Activated CD4-positive, alpha-beta memory T cell treated with anti-CD3 and anti-CD28 coated beads, Interleukin-2, amount 10 ng/mL, durations not matched to agents 7 days and 5 days (primary cell): ENCODE data around the gene CTRB1. TPM values are rescaled to one million over a fixed set of nuclear protein-coding genes. Genes with fewer than 3 reads are reported as not detected.

Experiments
- CTCF ChIA-PET: fragments of 350-600 bp; sonication (Branson Sonifier 250); formaldehyde crosslinking; loops from one replicate; lab custom pipeline; 2021; ENCODE audit warnings: antibody characterized with exemption, inconsistent platforms; lab: Charles Lee
- POLR2A ChIA-PET: fragments of 350-600 bp; sonication (Branson Sonifier 250); formaldehyde crosslinking; loops from one replicate; lab custom pipeline; 2021; ENCODE audit warnings: antibody characterized with exemption; lab: Charles Lee
- DNase-seq: peaks from one replicate; pipeline ENCODE4 v3.0.0-alpha.2; 2020
- H3K27ac Mint-ChIP-seq: one replicate; pipeline ENCODE4 v1.8.0; 2021; ENCODE audit warnings: mild to moderate bottlenecking, mixed read lengths
- H3K27me3 Mint-ChIP-seq: one replicate; pipeline ENCODE4 v1.8.0; 2021; ENCODE audit warnings: mixed read lengths
- H3K36me3 Mint-ChIP-seq: one replicate; pipeline ENCODE4 v1.8.0; 2021; ENCODE audit warnings: low read depth, mixed read lengths
- H3K4me1 Mint-ChIP-seq: one replicate; pipeline ENCODE4 v1.8.0; 2021; ENCODE audit warnings: mixed read lengths
- H3K4me3 Mint-ChIP-seq: one replicate; pipeline ENCODE4 v1.8.0; 2021; ENCODE audit warnings: mild to moderate bottlenecking, mixed read lengths
- H3K9me3 Mint-ChIP-seq: one replicate; pipeline ENCODE4 v1.8.0; 2021; ENCODE audit warnings: mixed read lengths
- total RNA-seq, 2 experiments: library from RNA; stranded (reverse); gene quantifications; one replicate each; pipeline ENCODE4 v1.2.3, GENCODE V29; 2021

Gene CTRB1
- total RNA-seq, 2 experiments from 2014 or later = not detected

DNA sequence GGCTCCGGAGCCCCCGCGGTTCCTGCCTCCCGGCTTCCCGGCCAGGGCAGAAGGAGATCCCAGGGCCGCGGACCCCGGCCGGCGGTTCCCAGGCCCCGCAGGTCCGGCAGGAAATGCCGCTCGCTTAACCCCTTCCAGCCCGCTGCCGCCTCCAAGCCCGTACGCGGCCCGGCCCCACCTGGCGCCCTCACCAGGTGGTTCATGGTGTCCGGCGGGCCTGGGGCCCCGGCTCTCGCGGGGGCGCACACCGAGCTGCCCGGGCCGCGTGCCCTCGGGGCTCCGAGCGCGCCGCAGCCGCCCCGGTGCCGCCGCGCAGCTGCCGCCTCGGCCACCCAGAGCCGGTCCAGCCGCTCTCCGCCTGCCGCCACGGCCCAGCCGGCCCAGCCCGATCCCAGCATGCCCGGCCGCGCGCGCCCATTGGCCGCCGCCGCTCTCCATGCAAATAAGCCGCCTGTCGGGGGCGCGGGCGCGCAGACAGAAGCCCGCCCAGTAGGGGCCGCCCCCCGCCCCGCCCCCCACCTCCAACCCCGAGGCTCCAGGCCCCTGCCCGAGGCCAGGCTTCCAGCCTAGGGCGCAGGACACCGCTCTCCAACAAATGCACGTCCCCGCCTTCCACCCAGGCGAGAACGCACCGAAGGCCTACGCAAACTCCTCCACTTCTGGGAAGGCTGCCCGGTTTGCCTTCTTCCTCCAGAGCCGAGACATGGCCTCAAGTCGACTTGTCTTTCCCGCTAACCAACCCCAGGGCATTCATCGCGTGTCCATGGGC is 32.7 kb downstream of the CTRB1 start, which contains the start of gene BCAR1:
Gene BCAR1 (minus strand): TSS at position 345 of the 769 bp plus-strand sequence. CDS start 142 bp downstream, at position 203.
- ChIA-PET CTCF (no interaction called here), POLR2A (no interaction called here)
- Mint-ChIP-seq H3K4me1 (peaks cover 3% of the 10 kb centered on the region), H3K27me3 (peaks cover 47% of the 10 kb centered on the region), H3K4me3 (no peak within 1 kb of the TSS), H3K27ac (no peak within 1 kb of the TSS), H3K9me3 (no peaks in the 10 kb centered on the region), H3K36me3 (no peaks in the 10 kb centered on the region)
- no peak for DNase-seq

GRCh38 chr16:75252049-75252864 is 33.5 kb downstream of the CTRB1 start:
- POLR2A ChIA-PET = no interaction called here
- Mint-ChIP-seq H3K9me3 (no peaks in the 10 kb centered on the region), H3K27ac (no peak overlapping the region), H3K36me3 (no peaks in the 10 kb centered on the region), H3K27me3 (peaks cover 44% of the 10 kb centered on the region), H3K4me1 (peaks cover 3% of the 10 kb centered on the region), H3K4me3 (no peak overlapping the region)
- CTCF ChIA-PET = no interaction called here
- no peak for DNase-seq

GRCh38 chr16:75252946-75253911 is 34.4 kb downstream of the CTRB1 start:
- Mint-ChIP-seq H3K9me3 (no peaks in the 10 kb centered on the region), H3K36me3 (no peaks in the 10 kb centered on the region), H3K4me1 (peaks cover 3% of the 10 kb centered on the region), H3K4me3 (no peak overlapping the region), H3K27ac (no peak overlapping the region), H3K27me3 (peaks cover 45% of the 10 kb centered on the region)
- ChIA-PET CTCF (no interaction called here), POLR2A (no interaction called here)
- DNase-seq = no peak

DNA sequence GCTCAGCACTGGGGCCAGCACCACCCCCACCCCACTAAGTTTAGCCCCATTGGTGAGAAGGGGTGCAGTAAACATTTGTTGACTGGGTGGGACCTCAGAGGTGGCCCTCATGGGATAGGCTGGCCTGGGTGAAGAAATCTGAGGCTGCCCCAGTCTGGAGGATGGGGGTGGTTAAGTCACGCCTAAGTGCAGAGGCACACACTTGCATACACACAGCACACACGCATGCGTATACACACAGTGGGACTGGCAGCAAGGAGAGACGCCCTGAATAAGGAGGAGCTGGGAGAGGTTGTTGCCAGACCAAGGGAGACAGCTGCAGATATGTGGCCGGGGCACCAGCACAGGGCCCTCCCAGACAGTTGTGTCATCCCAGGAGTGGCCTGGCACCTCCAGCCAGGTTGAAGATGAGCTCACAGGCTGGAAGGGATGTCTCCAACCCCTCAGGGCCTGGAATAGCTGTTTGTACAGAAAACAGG is 35.6 kb downstream of the CTRB1 start:
- CTCF ChIA-PET = interaction anchor here (1.0 kb wide), 1 partner anchor 148 kb away, joined by 3 read pairs; no protein-coding TSS in a partner anchor
- H3K4me3 Mint-ChIP-seq = no peak overlapping the region
- H3K9me3 Mint-ChIP-seq = no peaks in the 10 kb centered on the region

GRCh38 chr16:75256059-75256571 is 37.3 kb downstream of the CTRB1 start:
- H3K4me1 Mint-ChIP-seq = peaks cover 3% of the 10 kb centered on the region
- H3K4me3 Mint-ChIP-seq = no peak overlapping the region
- H3K27me3 Mint-ChIP-seq = peaks cover 31% of the 10 kb centered on the region
- POLR2A ChIA-PET = no interaction called here
- H3K27ac Mint-ChIP-seq = no peak overlapping the region
- no peak for DNase-seq
- H3K9me3 Mint-ChIP-seq = no peaks in the 10 kb centered on the region
- CTCF ChIA-PET = interaction anchor here (1.7 kb wide), 1 partner anchor 22 kb away, joined by 5 read pairs; no protein-coding TSS in a partner anchor
- no peaks in the 10 kb centered on the region for H3K36me3 Mint-ChIP-seq

More for the DNA sequence above, 35.6 kb downstream of the CTRB1 start:
- peaks cover 3% of the 10 kb centered on the region for H3K4me1 Mint-ChIP-seq
- H3K36me3 Mint-ChIP-seq = no peaks in the 10 kb centered on the region
- H3K27me3 Mint-ChIP-seq = peaks cover 43% of the 10 kb centered on the region
- POLR2A ChIA-PET = interaction anchor here (1.1 kb wide), 1 partner anchor 104 kb away, joined by 3 read pairs; no protein-coding TSS in a partner anchor
- no peak overlapping the region for H3K27ac Mint-ChIP-seq
- DNase-seq = no peak

DNA sequence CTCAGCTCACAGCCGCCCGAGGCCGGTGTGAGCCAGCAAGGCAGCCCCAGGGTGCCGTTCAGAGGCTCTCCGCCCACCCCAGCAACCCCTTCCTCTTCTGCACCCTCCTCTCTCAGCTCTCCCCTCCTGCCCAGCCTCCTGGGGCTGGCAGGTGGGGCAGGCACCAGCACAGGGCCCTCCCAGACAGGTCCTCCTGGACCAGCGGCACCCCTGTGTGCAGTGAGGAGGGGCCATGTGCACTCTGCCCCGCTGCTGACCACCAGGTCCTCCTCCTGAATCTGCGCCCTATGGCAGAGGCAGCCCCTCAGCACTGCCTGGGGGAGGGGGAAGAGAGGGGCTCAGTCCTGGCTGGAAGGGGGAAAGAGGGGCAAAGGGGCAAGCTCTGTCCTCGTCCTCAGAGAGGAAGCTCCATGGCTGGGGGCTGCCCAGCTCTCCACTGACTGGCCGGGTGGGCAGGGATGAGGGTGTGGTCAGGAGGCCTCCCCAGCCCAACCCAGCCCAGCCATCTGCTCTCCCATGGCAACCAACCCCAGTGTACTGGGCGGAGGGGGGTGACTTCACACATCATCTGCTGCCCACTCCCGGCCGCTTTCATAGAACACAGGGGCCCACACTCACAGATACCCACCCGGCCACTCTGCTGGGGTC is 38.0 kb downstream of the CTRB1 start:
- CTCF ChIA-PET = interaction anchor here (1.7 kb wide), 1 partner anchor 23 kb away, joined by 5 read pairs; no protein-coding TSS in a partner anchor
- Mint-ChIP-seq H3K27ac (no peak overlapping the region), H3K4me1 (peaks cover 1% of the 10 kb centered on the region), H3K27me3 (peaks cover 30% of the 10 kb centered on the region), H3K4me3 (no peak overlapping the region), H3K9me3 (no peaks in the 10 kb centered on the region), H3K36me3 (no peaks in the 10 kb centered on the region)
- no peak for DNase-seq
- POLR2A ChIA-PET = no interaction called here

DNA sequence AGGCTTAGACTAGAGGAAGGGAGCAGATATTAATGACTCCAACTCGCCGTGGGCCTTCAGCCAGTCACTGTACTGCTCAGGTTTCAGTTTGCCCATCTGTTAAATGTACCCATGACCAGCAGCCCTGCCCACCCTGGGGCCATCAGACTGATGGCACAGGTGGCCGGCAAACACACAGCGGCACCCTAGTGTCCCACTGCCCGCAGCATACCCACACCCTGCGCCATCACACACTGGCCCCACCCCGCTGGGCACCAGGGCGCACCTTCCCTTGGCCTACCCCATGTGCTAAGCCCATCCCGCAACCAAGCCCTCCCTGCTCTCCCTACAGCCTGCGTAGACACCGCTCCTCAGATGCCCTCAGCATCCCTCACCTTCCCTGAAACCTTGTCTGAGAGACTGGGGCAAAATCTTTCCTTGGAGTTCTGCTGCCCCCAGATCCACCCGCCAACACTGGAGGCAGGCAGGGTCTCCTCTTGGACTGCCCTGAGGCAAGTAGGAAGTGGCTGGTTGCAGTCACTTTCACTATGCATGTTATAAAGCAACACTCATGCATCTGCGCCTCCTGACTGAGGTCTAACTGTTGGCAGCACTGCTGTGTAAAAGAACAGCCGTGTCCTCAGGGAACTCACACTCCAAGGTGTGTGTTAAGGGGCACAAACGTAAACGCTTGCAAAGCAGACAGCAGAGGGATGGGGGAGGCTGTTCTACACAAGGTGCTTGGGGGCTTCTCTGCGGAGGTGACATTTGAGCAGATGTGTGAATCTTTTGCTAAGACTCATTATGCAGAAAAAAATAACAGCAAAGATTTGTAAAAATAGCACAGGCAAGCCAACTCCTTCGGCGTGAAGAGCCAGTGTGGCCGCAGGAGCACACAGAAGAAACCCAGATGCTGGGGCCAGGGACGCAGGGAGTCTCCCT is 39.4 kb downstream of the CTRB1 start:
- CTCF ChIA-PET = no interaction called here
- H3K4me3 Mint-ChIP-seq = no peak overlapping the region
- DNase-seq = no peak

GRCh38 chr16:75258807-75259141 is 40.0 kb downstream of the CTRB1 start:
- ChIA-PET POLR2A (no interaction called here), CTCF (no interaction called here)
- no peak overlapping the region for H3K4me3 Mint-ChIP-seq
- no peaks in the 10 kb centered on the region for H3K36me3 Mint-ChIP-seq
- no peak for DNase-seq
- peaks cover 36% of the 10 kb centered on the region for H3K27me3 Mint-ChIP-seq
- no peak overlapping the region for H3K27ac Mint-ChIP-seq
- H3K9me3 Mint-ChIP-seq = no peaks in the 10 kb centered on the region
- H3K4me1 Mint-ChIP-seq = no peaks in the 10 kb centered on the region

More for the DNA sequence above, 39.4 kb downstream of the CTRB1 start:
- POLR2A ChIA-PET = no interaction called here
- H3K4me1 Mint-ChIP-seq = no peaks in the 10 kb centered on the region
- no peaks in the 10 kb centered on the region for H3K9me3 Mint-ChIP-seq
- H3K27me3 Mint-ChIP-seq = peaks cover 31% of the 10 kb centered on the region
- H3K27ac Mint-ChIP-seq = no peak overlapping the region
- no peaks in the 10 kb centered on the region for H3K36me3 Mint-ChIP-seq

GRCh38 chr16:75260851-75261589 is 42.2 kb downstream of the CTRB1 start:
- Mint-ChIP-seq H3K4me1 (no peaks in the 10 kb centered on the region), H3K27ac (no peak overlapping the region), H3K36me3 (no peaks in the 10 kb centered on the region), H3K9me3 (no peaks in the 10 kb centered on the region), H3K27me3 (peaks cover 39% of the 10 kb centered on the region), H3K4me3 (no peak overlapping the region)
- CTCF ChIA-PET = no interaction called here
- POLR2A ChIA-PET = no interaction called here
- no peak for DNase-seq

GRCh38 chr16:75261590-75262078 is 42.8 kb downstream of the CTRB1 start:
- DNase-seq = no peak
- no peaks in the 10 kb centered on the region for H3K9me3 Mint-ChIP-seq
- POLR2A ChIA-PET = no interaction called here
- peaks cover 2% of the 10 kb centered on the region for H3K4me1 Mint-ChIP-seq
- H3K36me3 Mint-ChIP-seq = no peaks in the 10 kb centered on the region
- H3K27ac Mint-ChIP-seq = no peak overlapping the region
- H3K4me3 Mint-ChIP-seq = no peak overlapping the region
- CTCF ChIA-PET = no interaction called here
- H3K27me3 Mint-ChIP-seq = peaks cover 43% of the 10 kb centered on the region
